Activated CD8-positive, alpha-beta memory T cell treated with anti-CD3 and anti-CD28 coated beads for 36 hours (primary cell): Measurements from ENCODE around the gene DVL2. TPM values are rescaled to one million over a fixed set of nuclear protein-coding genes. Genes with fewer than 3 reads are reported as not detected.

Source experiments
- CTCF ChIA-PET: fragments of 350-600 bp; sonication (Branson Sonifier 250); formaldehyde crosslinking; loops from one replicate; lab custom pipeline; 2021; ENCODE audit warnings: antibody characterized with exemption; lab: Charles Lee
- POLR2A ChIA-PET: fragments of 350-600 bp; sonication (Branson Sonifier 250); formaldehyde crosslinking; loops from one replicate; lab custom pipeline; 2021; ENCODE audit warnings: antibody characterized with exemption; lab: Charles Lee
- total RNA-seq, 2 experiments: library from RNA; stranded (reverse); gene quantifications; one replicate each; pipeline ENCODE4 v1.2.3, GENCODE V29; 2021

The DVL2 gene
- total RNA-seq, result 10 to 100 TPM; 64.4 to 68.9 TPM

DNA sequence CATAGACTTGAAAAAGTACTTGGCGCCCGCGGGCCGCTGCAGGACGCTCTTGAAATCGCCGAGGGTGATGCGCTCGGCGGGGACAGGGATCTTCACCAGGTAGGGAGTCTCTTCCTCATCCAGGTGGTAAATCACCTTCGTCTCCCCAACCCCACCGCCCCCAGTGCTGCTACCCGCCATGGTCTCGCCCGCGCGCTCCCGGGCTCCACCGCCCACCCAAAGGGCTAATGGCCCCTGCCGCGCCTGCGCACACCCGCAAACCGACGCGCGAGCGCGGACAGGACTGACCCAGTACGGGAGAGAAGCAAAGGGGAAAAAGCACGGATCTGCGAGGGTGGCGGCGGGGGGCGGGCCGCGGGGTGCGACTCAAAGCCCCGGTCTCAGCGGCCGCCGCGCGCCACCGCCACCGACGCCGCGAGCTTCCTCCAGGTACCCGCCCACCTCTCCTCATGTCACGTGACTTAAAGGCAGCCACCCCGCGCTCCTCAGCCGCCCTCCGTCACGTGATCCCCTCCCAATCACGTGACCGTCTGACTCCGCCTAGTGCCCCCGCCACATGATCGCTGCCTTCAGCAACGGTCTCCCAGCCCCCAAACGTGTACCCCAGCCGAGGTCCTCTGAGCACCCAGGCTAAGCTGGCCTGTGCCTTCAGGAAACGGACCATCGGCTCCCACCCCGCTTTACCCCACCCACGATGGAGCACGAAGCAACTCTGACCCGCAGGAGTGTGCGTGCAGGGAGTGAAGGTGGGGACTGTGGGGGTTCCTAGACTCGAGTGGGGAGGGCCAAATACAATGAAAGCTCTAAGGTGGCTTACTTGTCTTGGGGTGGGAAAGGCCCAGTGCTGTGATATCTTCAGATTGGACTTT lies at the start of gene DVL2:
Gene DVL2 (minus strand): TSS at position 435 of the 869 bp plus-strand sequence. CDS start 255 bp downstream, at position 180.
- ChIA-PET POLR2A (interaction anchor here (1.1 to 1.7 kb wide), 3 partner anchors 12 to 15 kb away, joined by 4 to 11 read pairs (median 5); partner anchors contain the start of genes ACADVL and DLG4), CTCF (interaction anchor here (0.6 to 1.6 kb wide), 5 partner anchors 9 to 94 kb away, joined by 3 to 7 read pairs (median 4); partner anchors contain the start of gene ACADVL)

DNA sequence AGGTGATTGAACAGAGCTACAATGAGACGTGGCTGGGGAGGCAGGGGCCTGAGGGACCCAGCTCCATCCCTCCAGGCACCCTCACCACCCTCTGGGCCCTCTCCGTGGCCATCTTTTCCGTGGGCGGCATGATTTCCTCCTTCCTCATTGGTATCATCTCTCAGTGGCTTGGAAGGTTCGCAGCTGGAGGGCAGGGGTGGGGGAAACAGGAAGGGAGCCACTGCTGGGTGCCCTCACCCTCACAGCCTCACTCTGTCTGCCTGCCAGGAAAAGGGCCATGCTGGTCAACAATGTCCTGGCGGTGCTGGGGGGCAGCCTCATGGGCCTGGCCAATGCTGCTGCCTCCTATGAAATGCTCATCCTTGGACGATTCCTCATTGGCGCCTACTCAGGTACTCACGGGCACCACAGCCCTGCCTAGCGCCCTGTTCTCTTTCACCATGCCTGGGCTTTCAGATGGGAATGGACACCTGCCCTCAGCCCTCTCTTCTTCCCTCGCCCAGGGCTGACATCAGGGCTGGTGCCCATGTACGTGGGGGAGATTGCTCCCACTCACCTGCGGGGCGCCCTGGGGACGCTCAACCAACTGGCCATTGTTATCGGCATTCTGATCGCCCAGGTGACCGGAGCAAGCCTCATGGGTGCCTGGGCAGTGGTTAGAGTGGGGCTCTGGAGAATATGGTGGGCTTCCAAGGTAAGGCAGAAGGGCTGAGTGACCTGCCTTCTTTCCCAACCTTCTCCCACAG lies 49.3 kb upstream of the DVL2 start:
- POLR2A ChIA-PET, result no interaction called here
- CTCF ChIA-PET, result interaction anchor here (2.7 to 4.7 kb wide), 2 partner anchors 13 kb away, joined by 20 to 50 read pairs; no protein-coding TSS in a partner anchor

DNA sequence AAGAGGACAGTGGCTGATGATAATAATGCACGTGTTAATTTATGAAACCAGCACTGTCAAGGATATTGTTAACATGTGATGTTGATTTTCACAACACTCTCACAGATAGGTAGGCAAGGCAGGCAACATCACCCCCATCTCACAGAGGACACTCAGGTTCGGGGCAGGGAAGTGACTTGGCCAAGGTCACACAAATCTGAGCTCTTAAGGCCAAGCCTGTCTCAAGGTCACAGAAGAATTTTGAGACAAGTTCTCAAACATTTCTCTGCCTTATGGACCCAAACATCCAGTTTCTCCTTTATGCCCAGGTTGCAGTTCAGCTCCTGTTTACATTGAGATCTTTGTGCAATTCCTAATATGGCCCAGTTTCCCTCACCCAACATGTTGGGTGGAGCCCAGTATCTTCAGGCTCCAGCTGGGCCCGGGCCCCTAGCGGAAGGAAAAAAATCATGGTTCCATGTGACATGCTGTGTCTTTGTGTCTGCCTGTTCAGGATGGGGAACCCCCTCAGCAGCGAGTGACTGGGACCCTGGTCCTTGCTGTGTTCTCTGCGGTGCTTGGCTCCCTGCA lies 48.5 kb upstream of the DVL2 start:
- CTCF ChIA-PET, result interaction anchor here (4.7 kb wide), 1 partner anchor 14 kb away, joined by 50 read pairs; no protein-coding TSS in a partner anchor
- POLR2A ChIA-PET, result interaction anchor here (0.6 to 1.2 kb wide), 3 partner anchors 23 to 62 kb away, joined by 3 to 5 read pairs (median 3); no protein-coding TSS in a partner anchor

DNA sequence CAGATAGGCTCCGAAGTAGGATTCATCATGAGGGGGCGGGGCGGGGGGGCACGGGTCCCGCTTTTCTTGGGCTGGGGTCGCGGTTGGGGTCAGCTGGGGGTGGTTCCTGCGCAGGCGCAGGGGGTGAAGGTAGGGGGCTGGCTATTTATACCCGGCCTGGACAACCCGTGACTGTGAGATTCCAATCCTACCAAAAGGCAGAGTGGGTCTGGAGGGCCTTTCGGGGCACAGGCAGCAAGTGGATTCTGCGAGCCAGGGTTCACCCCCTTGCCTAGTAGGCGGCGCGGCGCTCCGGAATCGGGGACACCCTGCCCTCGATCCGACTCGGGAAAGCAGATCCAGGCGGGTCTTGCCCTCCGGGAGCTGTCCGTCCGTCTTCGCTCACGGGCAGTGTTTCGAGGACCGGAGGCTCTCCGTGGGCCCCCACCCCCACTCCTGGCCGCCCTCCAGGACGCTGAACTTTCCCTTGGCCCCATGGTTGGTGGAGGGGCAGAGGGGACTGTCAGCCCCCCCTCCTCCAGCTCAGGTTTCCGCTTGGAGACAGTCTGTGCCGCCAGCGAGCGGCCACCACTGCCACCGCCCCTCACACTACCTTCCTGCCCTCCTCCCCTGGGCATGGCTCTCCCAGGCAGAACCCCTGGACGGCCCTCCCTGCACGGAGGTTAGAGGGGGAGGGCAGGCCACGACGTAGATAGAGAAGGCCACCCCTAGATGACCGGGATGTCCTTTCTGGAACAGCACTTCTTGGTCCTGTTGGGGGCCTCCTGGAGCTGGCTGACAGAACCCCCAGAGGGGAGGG lies 47.8 kb upstream of the DVL2 start:
- ChIA-PET CTCF (interaction anchor here (0.8 to 4.7 kb wide), 5 partner anchors 15 to 213 kb away, joined by 4 to 50 read pairs (median 5); no protein-coding TSS in a partner anchor), POLR2A (interaction anchor here (0.6 to 1.2 kb wide), 4 partner anchors 22 to 61 kb away, joined by 3 to 5 read pairs (median 4); no protein-coding TSS in a partner anchor)

DNA sequence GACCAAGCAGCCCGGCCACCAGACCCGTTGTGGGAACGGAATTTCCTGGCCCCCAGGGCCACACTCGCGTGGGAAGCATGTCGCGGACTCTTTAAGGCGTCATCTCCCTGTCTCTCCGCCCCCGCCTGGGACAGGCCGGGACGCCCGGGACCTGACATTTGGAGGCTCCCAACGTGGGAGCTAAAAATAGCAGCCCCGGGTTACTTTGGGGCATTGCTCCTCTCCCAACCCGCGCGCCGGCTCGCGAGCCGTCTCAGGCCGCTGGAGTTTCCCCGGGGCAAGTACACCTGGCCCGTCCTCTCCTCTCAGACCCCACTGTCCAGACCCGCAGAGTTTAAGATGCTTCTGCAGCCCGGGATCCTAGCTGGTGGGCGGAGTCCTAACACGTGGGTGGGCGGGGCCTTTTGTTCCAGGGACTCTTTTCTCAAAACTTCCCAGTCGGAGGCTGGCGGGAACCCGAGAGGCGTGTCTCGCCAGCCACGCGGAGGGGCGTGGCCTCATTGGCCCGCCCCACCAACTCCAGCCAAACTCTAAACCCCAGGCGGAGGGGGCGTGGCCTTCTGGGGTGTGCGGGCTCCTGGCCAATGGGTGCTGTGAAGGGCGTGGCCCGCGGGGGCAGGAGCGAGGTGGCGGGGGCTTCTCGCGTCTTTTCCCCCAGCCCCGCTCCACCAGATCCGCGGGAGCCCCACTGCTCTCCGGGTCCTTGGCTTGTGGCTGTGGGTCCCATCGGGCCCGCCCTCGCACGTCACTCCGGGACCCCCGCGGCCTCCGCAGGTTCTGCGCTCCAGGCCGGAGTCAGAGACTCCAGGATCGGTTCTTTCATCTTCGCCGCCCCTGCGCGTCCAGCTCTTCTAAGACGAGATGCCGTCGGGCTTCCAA lies 47.0 kb upstream of the DVL2 start, which contains the start of gene SLC2A4:
Gene SLC2A4 (plus strand): TSS at position 645 of the 879 bp plus-strand sequence. CDS start 217 bp downstream, at position 862.
- ChIA-PET POLR2A (interaction anchor here (0.8 kb wide), 1 partner anchor 41 kb away, joined by 4 read pairs; no protein-coding TSS in a partner anchor), CTCF (interaction anchor here (0.7 to 4.7 kb wide), 10 partner anchors 8 to 236 kb away, joined by 3 to 50 read pairs (median 4); no protein-coding TSS in a partner anchor)

DNA sequence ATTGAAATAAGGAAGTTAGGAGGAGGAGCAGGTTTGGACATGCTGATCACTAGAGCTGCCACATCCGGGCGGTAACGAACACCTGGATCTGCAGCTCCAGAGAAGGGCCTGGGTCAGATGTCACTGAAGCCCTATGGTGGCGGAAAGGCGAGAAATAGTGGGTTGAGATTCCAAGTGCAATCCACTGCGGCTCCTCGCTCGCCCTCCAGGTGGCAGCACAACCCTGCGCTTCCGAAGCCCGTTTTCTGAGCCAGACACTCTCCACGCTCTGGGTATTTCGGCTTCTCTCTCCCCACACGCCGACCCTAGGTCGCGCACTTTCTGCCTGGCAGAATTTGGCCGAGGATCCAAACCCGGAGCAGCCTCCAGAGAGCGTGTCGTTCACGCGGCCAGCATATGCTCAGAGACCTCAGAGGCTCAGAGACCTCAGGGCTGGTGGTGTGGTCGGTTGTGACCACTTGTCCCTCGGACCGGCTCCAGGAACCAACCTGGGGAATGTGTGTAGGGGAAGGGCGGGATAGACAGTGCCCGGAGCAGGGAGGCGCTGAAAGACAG lies 46.3 kb upstream of the DVL2 start:
- POLR2A ChIA-PET, result interaction anchor here (1.2 kb wide), 1 partner anchor 16 kb away, joined by 3 read pairs; no protein-coding TSS in a partner anchor
- CTCF ChIA-PET, result interaction anchor here (0.5 to 4.7 kb wide), 10 partner anchors 9 to 235 kb away, joined by 3 to 50 read pairs (median 3); no protein-coding TSS in a partner anchor

DNA sequence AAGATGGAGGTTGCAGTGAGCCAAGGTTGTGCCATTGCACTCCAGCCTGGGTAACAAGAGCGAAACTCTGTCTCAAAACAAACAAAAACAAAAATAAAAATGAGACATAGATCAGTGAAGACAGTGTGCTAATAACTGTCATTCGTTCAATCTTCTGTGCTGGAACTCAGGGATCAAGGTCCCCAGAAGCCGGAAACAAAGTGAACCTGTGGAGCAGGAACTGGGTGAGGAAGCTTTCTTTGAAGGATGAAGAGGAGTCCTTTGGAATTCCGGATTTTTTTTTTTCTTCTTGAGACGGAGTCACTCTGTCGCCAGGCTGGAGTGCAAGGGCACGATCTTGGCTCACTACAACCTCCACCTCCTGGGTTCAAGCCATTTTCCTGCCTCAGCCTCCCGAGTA lies 45.1 kb upstream of the DVL2 start:
- ChIA-PET POLR2A (interaction anchor here (1.2 kb wide), 1 partner anchor 17 kb away, joined by 3 read pairs; no protein-coding TSS in a partner anchor), CTCF (interaction anchor here (0.5 to 4.7 kb wide), 2 partner anchors 17 to 314 kb away, joined by 3 to 50 read pairs; no protein-coding TSS in a partner anchor)

DNA sequence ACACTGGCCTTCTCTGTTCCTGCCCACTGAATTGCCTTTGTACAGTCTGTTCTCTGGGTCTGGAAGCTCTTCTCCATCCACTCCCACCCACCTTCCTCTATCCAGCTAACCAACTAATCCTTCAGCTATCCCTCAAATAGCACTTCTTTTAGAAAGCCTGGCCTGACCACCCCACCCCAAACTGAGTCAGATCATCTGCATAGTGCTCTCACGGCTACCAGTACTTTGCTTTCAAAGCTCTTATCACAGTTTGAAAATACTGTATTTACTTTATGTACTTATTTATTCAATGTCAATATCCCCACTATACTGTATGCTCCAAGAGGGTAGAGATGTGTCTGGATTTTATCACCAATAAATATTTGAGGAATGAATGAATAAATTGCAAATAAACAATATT lies 32.5 kb upstream of the DVL2 start:
- ChIA-PET CTCF (interaction anchor here (0.6 to 1.5 kb wide), 4 partner anchors 8 to 37 kb away, joined by 3 to 6 read pairs (median 4); no protein-coding TSS in a partner anchor), POLR2A (no interaction called here)

DNA sequence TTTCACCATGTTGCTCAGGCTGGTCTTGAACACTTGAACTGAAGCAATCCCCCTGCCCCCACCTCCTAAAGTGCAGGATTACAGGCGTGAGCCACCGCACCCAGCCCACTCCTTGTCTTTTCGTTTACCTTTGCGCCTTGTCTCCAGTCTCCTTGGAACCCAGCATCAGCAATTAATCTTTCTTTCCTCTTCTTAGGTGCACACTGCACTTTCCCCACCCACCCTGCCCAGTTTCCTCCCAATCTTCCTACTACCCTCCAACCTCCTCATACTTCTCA lies 29.4 kb upstream of the DVL2 start:
- CTCF ChIA-PET, result interaction anchor here (0.9 to 2.1 kb wide), 2 partner anchors 10 to 33 kb away, joined by 3 to 9 read pairs; no protein-coding TSS in a partner anchor

DNA sequence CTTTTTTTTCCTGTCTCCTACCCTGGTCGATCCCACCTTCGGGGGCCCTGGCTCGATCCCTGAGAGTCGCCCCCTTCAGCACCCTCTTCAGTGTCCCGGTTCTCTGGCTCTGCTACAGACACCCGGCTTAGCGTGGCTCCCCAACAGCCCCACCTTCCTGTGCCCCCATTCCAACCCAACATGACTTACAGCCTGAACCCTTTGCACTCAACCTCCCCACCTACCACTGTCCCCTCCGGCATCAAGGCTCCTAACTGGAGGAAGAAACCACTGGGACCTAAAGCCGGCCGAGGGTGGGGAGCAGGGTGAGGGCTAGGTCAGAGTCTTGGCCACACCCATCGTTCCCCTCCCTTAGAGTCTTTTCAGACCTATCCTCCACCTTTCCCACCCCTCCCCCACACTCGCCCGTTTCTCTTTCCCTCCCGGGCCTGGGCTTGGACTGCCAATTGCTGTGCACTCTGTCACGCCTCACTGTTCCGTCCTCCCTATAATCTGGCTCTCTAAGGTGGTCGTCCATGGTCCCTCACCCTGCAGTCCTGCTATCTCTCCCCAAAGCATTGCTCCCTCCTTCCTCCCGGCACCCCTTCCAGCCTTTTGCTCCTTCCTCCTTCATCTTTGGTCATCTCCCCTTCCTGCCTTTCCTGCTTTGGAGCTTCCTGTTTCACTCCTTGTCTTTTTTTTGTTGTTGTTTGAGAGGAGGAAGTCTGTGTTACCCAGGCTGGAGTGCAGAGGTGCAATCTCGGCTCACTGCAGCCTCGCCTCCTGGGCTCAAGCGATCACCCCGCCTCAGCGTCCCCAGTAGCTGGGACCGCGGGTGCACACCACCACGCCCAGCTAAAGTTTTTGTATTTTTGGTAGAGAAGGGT lies 28.9 kb upstream of the DVL2 start:
- ChIA-PET CTCF (interaction anchor here (0.6 to 2.1 kb wide), 3 partner anchors 9 to 33 kb away, joined by 3 to 9 read pairs (median 3); no protein-coding TSS in a partner anchor), POLR2A (no interaction called here)

More for the DNA sequence above, 29.4 kb upstream of the DVL2 start:
- POLR2A ChIA-PET, result no interaction called here

DNA sequence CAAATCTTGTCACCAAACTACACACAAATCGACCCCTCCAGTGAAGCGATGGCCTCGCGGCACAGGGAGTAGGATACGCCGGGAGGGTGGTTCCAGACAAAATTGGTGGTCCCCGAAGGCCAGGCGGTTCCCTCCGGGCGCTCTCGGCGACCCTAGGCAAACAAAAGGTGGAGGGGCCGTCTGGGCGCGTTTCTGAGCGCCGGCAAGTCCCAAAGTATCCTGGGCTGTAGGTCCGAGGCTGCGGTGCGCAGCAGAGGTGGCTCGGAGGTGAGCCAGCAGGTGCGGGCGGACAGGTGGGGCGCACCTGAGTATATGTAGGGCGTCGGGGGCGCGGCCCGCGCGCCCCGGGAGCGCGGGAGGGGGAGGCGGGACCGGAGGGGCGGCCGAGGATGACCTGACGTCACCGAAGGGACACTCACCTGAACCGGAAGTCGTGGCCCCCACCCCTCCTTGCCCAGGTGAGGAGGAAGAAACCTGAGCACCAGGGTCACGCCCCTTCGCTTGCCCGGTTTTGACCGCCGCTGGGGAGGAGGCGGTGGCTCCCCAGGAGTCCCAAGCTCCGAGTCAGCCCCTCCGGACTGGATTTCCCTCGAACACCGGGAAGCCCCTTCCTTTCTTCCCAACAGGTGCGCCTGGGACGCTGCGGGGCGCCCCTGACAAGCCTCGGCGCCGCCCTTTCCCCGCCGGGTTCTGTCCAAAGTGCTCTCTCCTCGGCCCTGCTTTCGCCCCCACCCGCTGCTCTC lies 28.0 kb upstream of the DVL2 start, which contains the start of gene CLDN7:
Gene CLDN7 (minus strand): TSS at position 287 of the 743 bp plus-strand sequence. CDS start 435 bp downstream, outside the sequence.
- CTCF ChIA-PET, result interaction anchor here (1.1 to 1.2 kb wide), 2 partner anchors 18 to 93 kb away, joined by 3 read pairs; no protein-coding TSS in a partner anchor
- POLR2A ChIA-PET, result interaction anchor here (0.5 to 0.6 kb wide), 2 partner anchors 198 to 892 kb away, joined by 3 to 6 read pairs; no protein-coding TSS in a partner anchor

DNA sequence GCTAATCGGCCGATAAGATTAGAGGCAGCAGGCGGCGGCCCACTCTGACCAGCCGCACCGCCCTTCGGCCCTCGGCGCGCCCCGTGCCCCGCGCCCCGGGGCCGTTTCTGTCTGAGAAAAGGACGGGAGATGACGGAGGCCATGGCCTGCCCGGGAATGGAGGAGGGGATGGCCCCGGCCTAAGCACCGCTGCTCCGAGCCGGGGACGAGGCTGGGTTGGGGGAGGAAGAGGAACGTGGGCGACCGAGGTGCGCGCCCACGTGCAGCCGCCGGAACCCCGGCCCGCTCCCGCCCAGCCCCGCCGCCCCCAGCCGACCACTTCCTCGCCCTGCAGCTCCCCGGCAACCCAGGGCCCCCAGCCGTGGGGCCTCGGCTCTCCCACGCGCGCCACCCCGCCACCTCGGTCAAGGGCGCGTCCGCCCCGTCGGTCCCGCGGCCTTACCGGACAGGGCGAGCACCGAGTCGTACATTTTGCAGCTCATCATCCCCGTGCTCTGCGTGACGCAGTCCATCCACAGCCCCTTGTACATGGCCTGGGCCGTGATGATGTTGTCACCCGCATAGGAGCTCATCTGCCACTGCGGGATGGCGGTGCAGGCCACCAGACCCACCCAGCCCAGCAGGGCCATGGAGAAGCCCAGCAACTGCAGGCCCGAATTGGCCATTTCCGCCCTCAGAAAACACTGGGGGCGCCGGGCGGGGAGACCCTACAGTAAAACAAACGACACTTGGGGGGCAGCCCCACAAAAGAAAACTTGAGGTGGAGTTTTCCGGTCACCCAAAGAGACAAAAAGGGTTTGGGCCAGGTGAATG lies 27.3 kb upstream of the DVL2 start:
- ChIA-PET POLR2A (interaction anchor here (0.5 to 0.6 kb wide), 2 partner anchors 199 to 893 kb away, joined by 3 to 6 read pairs; no protein-coding TSS in a partner anchor), CTCF (interaction anchor here (0.7 to 1.2 kb wide), 3 partner anchors 19 to 94 kb away, joined by 3 to 4 read pairs (median 3); no protein-coding TSS in a partner anchor)

DNA sequence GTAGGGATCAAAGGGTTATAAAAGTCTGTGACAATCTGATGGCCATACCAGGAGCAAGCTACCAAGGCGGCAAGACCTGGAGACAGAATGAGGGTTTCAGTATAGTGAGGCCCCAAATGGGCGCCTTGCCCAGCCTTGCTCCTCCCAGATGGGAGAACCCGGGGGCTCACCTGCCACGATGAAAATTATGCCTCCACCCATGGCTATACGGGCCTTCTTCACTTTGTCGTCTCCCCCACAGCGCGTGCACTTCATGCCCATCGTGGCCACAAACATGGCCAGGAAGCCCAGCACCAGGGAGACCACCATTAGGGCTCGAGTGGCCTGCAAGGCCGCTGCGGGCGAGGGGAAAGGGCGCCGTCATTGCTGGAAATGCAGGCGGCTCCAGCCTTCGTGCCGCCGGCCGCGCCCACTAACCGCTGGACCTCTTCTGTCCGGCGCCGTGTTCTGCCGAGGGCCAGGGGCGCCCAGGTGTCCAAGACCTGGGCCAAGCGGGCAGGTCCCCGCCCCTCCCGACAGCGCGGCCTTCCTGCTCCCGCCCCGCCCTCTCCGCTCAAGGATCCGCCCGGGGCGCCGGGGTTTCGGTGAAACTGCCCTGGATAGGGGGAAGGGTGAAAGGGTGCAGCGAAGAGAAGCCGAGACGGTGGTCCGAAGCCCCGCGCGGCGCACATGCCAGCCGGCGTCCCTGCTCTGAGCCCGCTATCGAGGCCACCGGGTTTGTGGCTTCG lies 26.5 kb upstream of the DVL2 start:
- POLR2A ChIA-PET, result no interaction called here
- CTCF ChIA-PET, result interaction anchor here (0.7 to 1.2 kb wide), 3 partner anchors 19 to 95 kb away, joined by 3 to 4 read pairs (median 3); no protein-coding TSS in a partner anchor
